GM11168 (cell line): Measurements from ENCODE around the gene CLIC3.

Source experiments
- in situ Hi-C: fragments of 300-500 bp; cut with MboI; formaldehyde crosslinking; loops from one replicate; pipeline ENCODE4 v1.12.0; 2022; ENCODE audit warnings: low sequenced_read_pairs; ENCODE audit not compliant: unreplicated experiment

CLIC3 gene

DNA sequence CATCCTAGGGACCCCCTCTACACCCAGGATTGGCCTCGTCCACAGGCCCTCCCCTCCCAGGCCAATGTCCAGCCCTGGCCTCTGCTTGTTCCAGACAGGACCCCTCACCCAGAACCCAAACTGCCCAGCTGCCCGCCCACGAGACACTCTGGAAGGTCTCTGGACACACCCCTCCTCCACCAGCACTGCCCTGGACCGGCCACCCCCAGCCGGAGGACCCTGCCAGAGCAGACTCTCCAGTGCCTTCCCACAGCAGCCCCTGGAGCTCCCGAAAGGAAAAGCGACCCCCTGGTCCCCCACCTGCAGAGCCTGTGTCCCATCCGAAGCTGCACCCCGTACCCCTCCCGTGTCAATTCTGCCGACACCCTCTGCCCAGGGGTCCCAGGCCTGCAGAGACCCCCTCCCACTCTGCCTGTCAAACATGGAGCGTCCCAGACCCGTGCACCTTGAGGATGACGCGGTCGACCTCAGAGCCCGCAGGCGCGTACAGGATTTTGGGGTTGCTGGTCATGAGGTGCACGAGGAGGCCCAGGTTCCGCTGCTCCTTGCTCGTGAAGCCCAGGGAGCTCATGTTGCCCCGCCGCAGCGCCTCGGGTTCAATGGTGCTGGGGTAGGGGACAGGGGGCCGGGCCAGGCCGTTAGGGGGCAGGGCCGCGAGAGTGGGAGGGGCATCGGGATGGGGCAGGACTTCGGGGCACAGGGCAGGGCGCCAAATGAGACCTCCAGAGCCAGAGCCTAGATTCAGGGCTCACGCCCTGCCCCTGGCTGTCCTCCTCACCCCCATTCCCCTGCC lies 23.7 kb upstream of the CLIC3 start:
- in situ Hi-C loops = no loop called here

DNA sequence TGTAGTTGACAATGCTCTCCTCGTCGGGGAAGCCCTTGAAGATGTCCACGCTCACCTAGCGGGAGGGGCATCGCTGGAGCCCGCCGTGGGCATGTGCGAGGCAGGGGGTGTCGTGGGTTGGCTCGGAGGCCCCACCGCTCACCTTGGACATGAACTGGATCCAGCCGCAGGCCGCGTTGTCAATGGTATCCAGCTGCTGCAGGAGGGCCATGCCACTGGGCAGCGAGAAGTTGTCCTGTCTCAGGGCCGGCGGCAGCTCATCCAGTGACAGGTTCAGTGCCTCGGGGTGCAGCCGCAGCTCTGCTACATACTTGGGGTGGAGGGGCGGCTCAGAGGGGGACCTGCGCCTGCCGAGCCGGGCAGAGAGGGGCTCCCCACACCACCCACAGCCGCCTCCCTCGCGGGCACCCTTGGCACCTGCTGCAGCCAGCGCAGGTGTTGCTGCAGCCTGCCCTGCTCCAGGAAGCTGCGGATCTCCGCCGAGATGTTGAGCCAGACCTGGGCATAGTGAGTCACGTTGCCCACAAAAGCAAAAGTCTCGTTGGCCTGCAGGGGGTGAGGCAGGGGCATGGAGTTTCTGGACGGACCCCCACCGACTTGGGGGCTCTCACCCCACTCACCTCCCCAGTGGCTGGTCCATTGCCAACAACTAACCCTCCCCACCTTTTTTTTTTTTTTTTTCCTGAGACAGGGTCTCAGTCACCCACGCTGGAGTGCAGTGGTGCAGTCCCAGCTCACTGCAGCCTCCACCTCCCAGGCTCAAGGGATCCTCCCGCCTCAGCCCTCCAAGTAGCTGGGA lies 22.6 kb upstream of the CLIC3 start:
- in situ Hi-C loops = no loop called here

GRCh38 chr9:137017791-137018497 lies 21.6 kb upstream of the CLIC3 start:
- in situ Hi-C loops = no loop called here

GRCh38 chr9:137017071-137017470 lies 20.7 kb upstream of the CLIC3 start:
- in situ Hi-C loops = no loop called here

DNA sequence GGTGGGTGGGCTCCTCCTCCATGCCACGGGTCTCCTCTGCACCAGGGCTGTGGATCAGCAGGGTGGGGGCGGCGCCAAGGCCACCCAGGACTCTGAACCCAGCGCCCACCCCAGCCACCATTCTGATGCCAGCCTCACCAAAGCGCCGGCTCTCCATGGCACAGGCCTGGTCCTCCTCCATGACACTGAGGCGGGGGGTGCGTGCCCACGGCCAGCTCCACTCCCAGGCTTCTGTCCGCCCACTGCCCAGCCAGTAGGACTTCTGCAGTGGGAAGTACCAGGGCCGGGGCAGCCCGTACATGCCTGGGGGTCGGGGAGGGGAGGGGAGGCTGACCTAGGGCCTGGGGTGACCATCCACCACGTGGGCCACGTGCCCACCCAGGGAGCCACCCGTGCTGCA lies 20.1 kb upstream of the CLIC3 start:
- in situ Hi-C loops = no loop called here

DNA sequence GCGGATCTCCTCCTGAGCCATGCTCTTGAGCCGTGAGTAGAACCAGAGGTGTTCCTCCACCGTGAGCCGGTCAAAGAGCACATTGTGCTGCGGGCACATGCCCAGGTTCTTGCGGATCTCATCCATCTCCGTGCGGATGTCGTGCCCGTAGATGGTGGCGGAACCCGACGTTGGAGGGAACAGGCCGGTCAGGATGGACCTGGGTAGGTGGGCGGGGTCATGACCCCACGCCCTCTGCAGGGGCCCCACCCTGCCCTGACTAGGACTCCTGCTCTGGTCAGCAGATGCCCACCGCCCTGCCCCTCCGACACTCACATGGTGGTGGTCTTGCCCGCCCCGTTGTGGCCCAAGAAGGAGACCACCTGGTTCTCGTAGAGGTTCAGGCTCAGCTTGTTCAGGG lies 19.6 kb upstream of the CLIC3 start:
- in situ Hi-C loops = no loop called here

DNA sequence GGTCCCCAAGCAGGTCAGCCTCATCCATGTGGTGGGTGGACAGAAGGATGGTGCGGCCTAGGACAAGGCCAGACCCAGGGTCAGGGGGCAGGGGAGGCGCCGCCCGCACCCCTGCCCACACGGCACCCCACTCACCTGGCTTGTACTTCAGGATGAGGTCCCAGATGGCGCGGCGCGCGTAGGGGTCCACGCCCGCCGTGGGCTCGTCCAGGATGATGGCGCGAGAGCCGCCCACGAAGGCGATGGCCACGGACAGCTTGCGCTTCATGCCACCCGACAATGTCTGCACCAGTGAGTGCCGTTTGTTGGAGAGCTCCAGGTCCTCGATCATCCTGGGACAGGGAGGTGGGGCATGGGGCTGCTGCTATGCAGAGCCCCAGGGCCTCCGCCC lies 19.2 kb upstream of the CLIC3 start:
- in situ Hi-C loops = no loop called here

DNA sequence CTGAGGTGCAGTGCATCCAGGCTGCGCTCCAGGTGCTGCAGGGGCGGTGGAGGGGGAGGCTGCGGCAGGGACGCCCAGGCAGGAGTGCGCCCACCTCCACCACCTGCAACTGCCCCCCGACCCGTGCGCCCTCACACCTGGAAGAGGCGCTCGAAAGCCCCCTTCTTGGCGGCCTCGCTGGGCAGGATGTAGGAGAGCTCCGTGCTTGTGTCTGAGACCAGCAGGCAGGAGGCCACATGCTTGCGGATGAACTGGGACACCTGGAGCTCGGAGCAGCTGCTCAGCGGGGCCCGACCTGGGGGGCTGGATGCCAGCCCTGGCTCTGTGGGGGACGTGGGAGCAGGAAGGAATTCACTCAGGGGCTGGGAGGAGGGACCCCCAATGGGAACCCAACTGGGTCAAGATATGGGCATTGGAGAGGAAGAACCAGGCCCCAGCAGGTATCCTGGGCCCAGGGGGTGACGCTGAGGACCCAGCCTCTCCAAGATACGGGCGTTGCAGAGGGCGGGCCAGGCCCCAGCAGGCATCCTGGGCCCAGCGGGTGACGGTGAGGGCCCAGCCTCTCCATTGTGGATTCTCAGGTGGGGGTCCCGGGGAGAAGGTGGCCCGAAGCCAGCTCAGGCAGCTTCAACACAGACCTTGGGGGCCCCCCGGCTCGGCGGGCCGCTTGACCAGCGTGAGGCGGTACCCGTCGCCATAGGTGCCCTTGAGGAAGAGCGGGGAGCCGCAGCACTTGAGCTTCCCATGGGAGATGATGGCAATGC lies 18.6 kb upstream of the CLIC3 start:
- in situ Hi-C loops = no loop called here

DNA sequence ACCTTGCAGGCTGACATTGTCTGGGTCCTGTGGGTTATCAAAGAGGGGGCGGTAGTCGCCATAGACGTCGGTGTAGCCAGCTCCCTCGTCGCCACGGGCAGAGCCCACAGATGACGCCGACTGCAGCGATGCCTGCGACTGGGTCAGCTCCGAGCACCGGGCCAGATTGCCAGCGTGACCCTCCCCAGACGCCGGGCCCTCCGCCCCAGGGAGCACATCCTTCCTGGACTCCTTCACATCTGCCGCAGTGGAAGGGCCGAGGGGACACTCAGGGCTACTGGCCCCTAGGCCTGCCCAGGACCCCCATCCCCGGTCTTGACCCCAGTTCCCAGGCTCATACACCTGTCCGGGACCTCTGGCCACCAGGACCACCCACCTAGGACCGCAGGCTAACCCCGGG lies 17.8 kb upstream of the CLIC3 start:
- in situ Hi-C loops = no loop called here

- in situ Hi-C loops = no loop called here
These were observed 17.2 kb upstream of the CLIC3 start for GRCh38 chr9:137013571-137013940.

DNA sequence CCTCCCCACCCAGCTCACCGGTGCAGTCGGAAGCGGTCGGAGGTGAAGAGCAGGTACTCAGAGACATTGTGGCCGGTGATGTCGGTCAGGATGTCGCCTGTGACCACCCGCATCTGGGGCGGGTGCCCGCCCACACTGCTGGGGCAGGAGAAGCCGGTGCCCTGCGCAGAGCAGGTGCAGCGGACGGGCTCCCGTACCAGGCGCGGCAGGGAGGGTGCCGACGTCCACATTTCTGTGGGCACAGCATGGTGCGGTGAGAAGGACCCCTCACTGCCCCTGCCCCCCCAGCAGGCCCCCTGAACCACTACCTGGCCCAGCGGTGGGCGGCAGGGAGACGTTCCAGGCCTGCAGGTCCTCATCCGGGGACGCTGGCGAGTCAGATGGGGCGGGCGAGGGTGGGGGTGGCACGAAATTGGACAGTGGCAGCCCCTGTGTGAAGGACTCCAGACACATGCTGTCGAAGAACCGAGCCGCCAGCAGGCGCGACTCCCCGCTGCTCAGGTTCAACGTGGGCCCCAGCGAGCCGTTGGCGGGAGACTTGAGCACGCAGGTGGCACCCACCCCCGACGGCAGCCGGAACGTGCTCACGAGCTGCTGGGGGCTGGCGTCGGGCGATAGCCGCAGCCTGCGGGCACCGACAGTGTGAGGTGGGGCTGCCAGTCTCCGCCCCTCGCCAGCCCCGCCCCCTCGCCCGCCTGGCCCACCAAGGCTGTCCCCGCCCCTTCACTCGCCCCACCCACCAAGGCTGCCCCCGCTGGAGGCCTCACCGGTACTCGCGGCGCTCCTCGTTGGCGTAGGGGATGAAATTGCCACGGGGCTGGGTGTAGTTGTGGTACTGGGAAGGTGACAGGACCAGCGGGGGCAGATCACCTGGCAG lies 16.6 kb upstream of the CLIC3 start:
- in situ Hi-C loops = no loop called here

GRCh38 chr9:137011907-137012675 lies 15.7 kb upstream of the CLIC3 start:
- in situ Hi-C loops = no loop called here

GRCh38 chr9:137011156-137011555 lies 14.8 kb upstream of the CLIC3 start:
- in situ Hi-C loops = no loop called here

- in situ Hi-C loops = no loop called here
These were observed 13.8 kb upstream of the CLIC3 start for GRCh38 chr9:137009938-137010732.

GRCh38 chr9:137009217-137009616 lies 12.8 kb upstream of the CLIC3 start:
- in situ Hi-C loops = no loop called here

DNA sequence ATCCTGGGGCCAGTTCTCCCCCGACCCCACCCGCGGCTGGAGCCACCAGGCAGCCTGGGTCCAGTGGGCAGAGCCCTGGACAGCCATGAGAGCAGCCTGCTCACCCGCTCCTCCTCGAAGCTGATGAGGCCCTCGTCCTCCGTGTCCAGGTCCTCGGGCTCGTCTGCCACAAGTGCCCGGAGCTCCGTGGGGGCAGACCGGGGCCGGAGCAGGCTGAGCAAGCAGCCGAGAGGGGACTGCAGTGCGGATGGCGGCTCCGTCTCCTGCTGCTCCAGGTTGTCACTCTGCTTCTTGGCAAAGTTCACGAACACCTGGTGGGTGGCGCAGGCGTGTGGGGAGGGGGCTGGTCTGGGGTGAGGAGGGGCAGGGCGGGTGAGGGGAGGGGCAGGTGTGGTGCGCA lies 11.9 kb upstream of the CLIC3 start:
- in situ Hi-C loops = no loop called here

- in situ Hi-C loops = no loop called here
These were observed 11.5 kb upstream of the CLIC3 start for GRCh38 chr9:137007816-137008270.
